PC-3 (cell line): ENCODE data around the gene RSAD1. TPM values are rescaled to one million over a fixed set of nuclear protein-coding genes. Genes with fewer than 3 reads are reported as not detected.

ENCODE experiments used
- ATAC-seq: fragments of 200-7000 bp; cut with Tn5 transposase; 2 replicates; pipeline ENCODE4 v1.9.1; 2020; ENCODE audit warnings: mild to moderate bottlenecking, moderate library complexity
- BruUV-seq: library from RNA; stranded (reverse); fragments of 400-500 nt; replicated peaks from 2 replicates; lab custom pipeline; 2021; lab: Mats Ljungman, UMichigan
- CTCF ChIA-PET: fragments of 300-600 bp; sonication (Branson Sonifier 250); formaldehyde crosslinking; loops from one replicate; lab custom pipeline; 2022; ENCODE audit warnings: antibody characterized with exemption; lab: Charles Lee
- POLR2A ChIA-PET: fragments of 300-600 bp; sonication (Branson Sonifier 250); formaldehyde crosslinking; loops from one replicate; lab custom pipeline; 2022; ENCODE audit warnings: antibody characterized with exemption; ENCODE audit not compliant: unreplicated experiment; lab: Charles Lee
- DNase-seq: peaks from one replicate; pipeline ENCODE4 v3.0.0-alpha.2; 2015
- H2AFZ ChIP-seq: fragments of 300-600 bp; sonication (generic); 2 replicates; pipeline ENCODE4 v1.6.0; 2016; ENCODE audit warnings: antibody characterized with exemption, low read length
- H3F3A ChIP-seq: fragments of 300-600 bp; sonication (generic); one replicate; pipeline ENCODE4 v1.6.0; 2017; ENCODE audit warnings: antibody characterized with exemption, low read length, control low read depth, mild to moderate bottlenecking; ENCODE audit not compliant: unreplicated experiment
- H3K27ac ChIP-seq: fragments of 300-600 bp; sonication (generic); 2 replicates; pipeline ENCODE4 v1.5.1; 2016; ENCODE audit warnings: mild to moderate bottlenecking, low read length
- H3K27me3 ChIP-seq: fragments of 300-600 bp; sonication (generic); 2 replicates; pipeline ENCODE4 v1.6.1; 2016; ENCODE audit warnings: low read length, mixed read lengths
- H3K36me3 ChIP-seq: fragments of 300-600 bp; sonication (generic); 2 replicates; pipeline ENCODE4 v1.6.1; 2016; ENCODE audit warnings: low read depth, mixed run types, low read length, mixed read lengths
- H3K4me1 ChIP-seq: fragments of 300-600 bp; sonication (generic); 2 replicates; pipeline ENCODE4 v1.5.1; 2016; ENCODE audit warnings: low read length; ENCODE audit not compliant: insufficient read depth
- H3K4me2 ChIP-seq: fragments of 300-600 bp; sonication (generic); 2 replicates; pipeline ENCODE4 v1.6.0; 2016; ENCODE audit warnings: low read length
- H3K4me3 ChIP-seq: fragments of 300-600 bp; sonication (generic); 2 replicates; pipeline ENCODE4 v1.5.1; 2016; ENCODE audit warnings: mild to moderate bottlenecking, low read length, mixed read lengths
- H3K79me2 ChIP-seq: fragments of 300-600 bp; sonication (generic); 2 replicates; pipeline ENCODE4 v1.6.1; 2017; ENCODE audit warnings: low read length, mixed read lengths
- H3K9ac ChIP-seq: fragments of 300-600 bp; sonication (generic); 2 replicates; pipeline ENCODE4 v1.6.0; 2016; ENCODE audit warnings: mild to moderate bottlenecking, low read length
- H3K9me2 ChIP-seq: fragments of 300-600 bp; sonication (generic); replicated peaks from 2 replicates; pipeline ENCODE4 v1.6.1; 2016; ENCODE audit warnings: mixed run types, low read length, mixed read lengths
- H3K9me3 ChIP-seq: fragments of 300-600 bp; sonication (generic); 2 replicates; pipeline ENCODE4 v1.6.1; 2016; ENCODE audit warnings: low read length, mixed read lengths
- H4K20me1 ChIP-seq: fragments of 300-600 bp; sonication (generic); 2 replicates; pipeline ENCODE4 v1.6.1; 2016; ENCODE audit warnings: low read length, mixed read lengths
- EZH2 ChIP-seq: fragments of 300-600 bp; sonication (generic); IDR thresholded peaks from one replicate; pipeline ENCODE4 v1.6.1; 2017; ENCODE audit warnings: antibody characterized with exemption, mild to moderate bottlenecking, low read length; ENCODE audit not compliant: unreplicated experiment
- EZH2phosphoT487 ChIP-seq: fragments of 300-600 bp; sonication (generic); IDR thresholded peaks from 2 replicates; pipeline ENCODE4 v1.6.1; 2018; ENCODE audit warnings: mild to moderate bottlenecking, antibody characterized with exemption, low read length, borderline replicate concordance
- intact Hi-C: fragments of 100-400 bp; cut with micrococcal nuclease; formaldehyde crosslinking; loops from 2 replicates; pipeline ENCODE4 v1.9.0; 2023
- total RNA-seq: library from RNA; depleted of rRNA; stranded (reverse); fragments of >200 nt; gene quantifications from 2 replicates; pipeline ENCODE4 v1.2.3, GENCODE V29; 2014
- TF ChIP-seq, protein P1 (sequence below): fragments of 300-600 bp; sonication (generic); conservative IDR thresholded peaks from 2 replicates; pipeline ENCODE4 v1.5.1; 2017; ENCODE audit warnings: antibody characterized with exemption, low read depth, mild to moderate bottlenecking, low read length

RSAD1 gene
- total RNA-seq, 1 experiment from 2014 or later = 37.7 TPM

DNA sequence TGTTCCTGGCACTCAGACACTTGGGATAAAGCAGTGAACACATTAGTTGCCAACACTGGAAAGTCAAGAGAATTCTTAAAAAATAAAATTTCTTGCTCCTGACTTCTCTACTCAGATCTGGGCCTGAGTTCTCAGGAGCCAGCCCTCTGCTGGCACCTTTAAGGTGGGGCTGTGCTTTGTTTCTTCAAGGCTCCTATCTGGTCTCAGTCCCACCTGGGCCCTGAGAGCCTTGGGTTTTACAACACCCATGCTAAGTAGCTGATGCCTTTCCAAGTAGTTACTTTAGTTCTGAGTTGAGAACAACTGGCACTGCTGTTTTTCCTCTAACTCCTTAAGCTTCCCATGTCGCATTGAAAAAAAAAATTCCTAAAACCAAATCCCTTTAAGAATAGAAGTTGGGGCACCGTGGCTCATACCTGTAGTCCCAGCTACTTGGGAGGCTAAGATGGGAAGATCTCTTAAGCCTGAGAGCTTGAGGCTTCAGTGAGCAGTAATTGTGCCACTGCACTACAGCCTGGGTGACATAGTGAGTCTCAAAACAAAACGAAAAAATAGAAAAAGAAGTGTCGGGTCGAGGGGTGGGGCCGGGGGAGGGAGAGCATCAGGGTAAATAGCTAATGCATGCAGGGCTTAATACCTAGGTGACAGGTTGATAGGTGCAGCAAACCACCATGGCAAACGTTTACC is 26.6 kb upstream of the RSAD1 start:
- H3K9ac ChIP-seq = no peak overlapping the region
- 0 out of 2 replicates have a peak overlapping the region, but pooled peaks have one; percentile 7 for H3K27ac ChIP-seq
- peaks cover 33% of the 10 kb centered on the region for H3K4me1 ChIP-seq
- H3K36me3 ChIP-seq = no peaks in the 10 kb centered on the region; the same call in 1 of the 2 replicates
- no TSS peak for BruUV-seq
- peak overlapping the region; percentile 47 for H3K4me2 ChIP-seq
- no peak overlapping the region for H3K4me3 ChIP-seq
- no peaks in the 10 kb centered on the region for H3K9me3 ChIP-seq
- no peaks in the 10 kb centered on the region for H3K9me2 ChIP-seq
- no peak overlapping the region for H2AFZ ChIP-seq
- TF ChIP-seq EZH2 = no peak
- TF ChIP-seq, protein P1, sequence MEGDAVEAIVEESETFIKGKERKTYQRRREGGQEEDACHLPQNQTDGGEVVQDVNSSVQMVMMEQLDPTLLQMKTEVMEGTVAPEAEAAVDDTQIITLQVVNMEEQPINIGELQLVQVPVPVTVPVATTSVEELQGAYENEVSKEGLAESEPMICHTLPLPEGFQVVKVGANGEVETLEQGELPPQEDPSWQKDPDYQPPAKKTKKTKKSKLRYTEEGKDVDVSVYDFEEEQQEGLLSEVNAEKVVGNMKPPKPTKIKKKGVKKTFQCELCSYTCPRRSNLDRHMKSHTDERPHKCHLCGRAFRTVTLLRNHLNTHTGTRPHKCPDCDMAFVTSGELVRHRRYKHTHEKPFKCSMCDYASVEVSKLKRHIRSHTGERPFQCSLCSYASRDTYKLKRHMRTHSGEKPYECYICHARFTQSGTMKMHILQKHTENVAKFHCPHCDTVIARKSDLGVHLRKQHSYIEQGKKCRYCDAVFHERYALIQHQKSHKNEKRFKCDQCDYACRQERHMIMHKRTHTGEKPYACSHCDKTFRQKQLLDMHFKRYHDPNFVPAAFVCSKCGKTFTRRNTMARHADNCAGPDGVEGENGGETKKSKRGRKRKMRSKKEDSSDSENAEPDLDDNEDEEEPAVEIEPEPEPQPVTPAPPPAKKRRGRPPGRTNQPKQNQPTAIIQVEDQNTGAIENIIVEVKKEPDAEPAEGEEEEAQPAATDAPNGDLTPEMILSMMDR = no peak
- TF ChIP-seq EZH2phosphoT487 = no peak
- no peaks in the 10 kb centered on the region for H3F3A ChIP-seq
- H4K20me1 ChIP-seq = no peaks in the 10 kb centered on the region
- ChIA-PET POLR2A (no interaction called here), CTCF (no interaction called here)
- DNase-seq (no peak), ATAC-seq (peak; percentile 8; the same call in 1 of the 2 replicates)
- intact Hi-C loops = no loop called here
- no peaks in the 10 kb centered on the region for H3K27me3 ChIP-seq
- H3K79me2 ChIP-seq = peaks cover 11% of the 10 kb centered on the region; the same call in 1 of the 2 replicates

DNA sequence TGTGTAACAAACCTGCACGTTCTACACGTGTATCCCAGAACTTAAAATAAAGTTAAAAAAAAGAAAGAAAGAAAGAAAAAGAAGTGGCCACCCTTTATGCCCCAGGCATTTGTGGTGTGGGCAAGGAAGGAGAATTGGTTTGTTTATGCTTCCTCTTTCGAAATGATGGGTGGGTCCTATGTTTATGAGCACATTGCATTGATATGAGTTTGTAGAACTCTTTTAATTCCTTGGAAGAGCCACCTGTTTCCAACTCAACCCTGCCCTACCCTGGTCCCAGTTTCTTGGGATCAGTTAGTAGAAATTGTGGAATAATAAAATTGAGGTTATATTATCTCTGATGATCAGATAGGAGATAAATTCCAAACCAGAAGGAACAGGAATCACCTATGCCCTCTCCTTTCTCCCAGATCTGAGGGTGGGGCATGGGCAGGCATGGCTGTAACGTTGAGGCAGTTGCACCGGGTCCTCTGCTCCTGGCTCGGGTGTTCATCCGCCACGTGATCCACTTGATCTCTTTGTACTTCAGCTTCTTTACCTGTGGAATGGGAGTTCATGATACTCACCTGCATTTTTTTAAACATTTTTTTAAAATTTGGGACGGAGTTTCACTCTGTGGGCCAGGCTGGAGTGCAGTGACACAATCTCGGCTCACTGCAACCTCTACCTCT is 25.9 kb upstream of the RSAD1 start:
- H2AFZ ChIP-seq = no peak overlapping the region
- POLR2A ChIA-PET = interaction anchor here (0.5 kb wide), 1 partner anchor 11 kb away, joined by 3 read pairs; no protein-coding TSS in a partner anchor
- H3K9ac ChIP-seq = no peak overlapping the region
- BruUV-seq = no TSS peak
- no peaks in the 10 kb centered on the region for H3K27me3 ChIP-seq
- no peak overlapping the region for H3K4me3 ChIP-seq
- H3F3A ChIP-seq = no peaks in the 10 kb centered on the region
- H3K79me2 ChIP-seq = peaks cover 11% of the 10 kb centered on the region; the same call in 1 of the 2 replicates
- TF ChIP-seq EZH2phosphoT487 (no peak), EZH2 (no peak)
- TF ChIP-seq, protein P1 = no peak
- H4K20me1 ChIP-seq = no peaks in the 10 kb centered on the region
- peaks cover 36% of the 10 kb centered on the region for H3K4me1 ChIP-seq
- no peaks in the 10 kb centered on the region for H3K9me3 ChIP-seq
- peak overlapping the region; percentile 47 for H3K4me2 ChIP-seq
- no peaks in the 10 kb centered on the region for H3K9me2 ChIP-seq
- intact Hi-C loops = no loop called here
- DNase-seq (peak; percentile 90), ATAC-seq (peak; percentile 85)
- CTCF ChIA-PET = no interaction called here
- peak overlapping the region; percentile 9; the same call in 1 of the 2 replicates for H3K27ac ChIP-seq
- no peaks in the 10 kb centered on the region; the same call in 1 of the 2 replicates for H3K36me3 ChIP-seq
